Fibroblast of lung (primary cell): Measurements from ENCODE around the gene TAS2R10.

Experiments
- EZH2 ChIP-seq: IDR thresholded peaks from 2 replicates; pipeline ENCODE4 v1.5.1; 2012; ENCODE audit warnings: low read length, control low read depth, mild to moderate bottlenecking; ENCODE audit errors: missing control alignments
- TF ChIP-seq, protein P1 (sequence below), 2 donors: IDR thresholded peaks in 1 of 2; conservative IDR thresholded peaks in 1 of 2; 1 replicate in 1 of 2; 2 replicates in 1 of 2; pipeline ENCODE4 v1.5.1; 2011 to 2012; ENCODE audit warnings: low read length in 2 of 2, control low read depth in 1 of 2, inconsistent platforms in 1 of 2, low read depth in 1 of 2, mild to moderate bottlenecking in 1 of 2

DNA sequence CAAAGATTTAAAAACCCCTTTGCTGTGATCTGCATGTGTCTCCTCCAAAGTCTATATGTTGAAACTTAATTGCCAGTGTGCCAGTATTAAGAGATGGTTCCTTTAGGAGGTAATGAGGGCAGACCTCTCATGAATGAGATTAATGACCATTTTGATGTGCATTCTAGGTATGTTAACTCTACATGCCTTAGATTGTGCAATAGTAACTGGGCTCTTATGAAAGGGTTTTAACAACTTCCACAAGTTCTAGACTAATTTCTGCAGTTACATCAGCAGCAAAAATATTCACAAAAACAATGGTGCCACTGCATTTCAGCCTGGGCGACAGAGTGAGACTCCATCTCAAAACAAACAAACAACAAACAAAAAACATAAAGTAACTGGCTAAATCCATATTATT, 3.8 kb upstream of the TAS2R10 start:
- TF ChIP-seq EZH2, result no peak
- TF ChIP-seq, protein P1, sequence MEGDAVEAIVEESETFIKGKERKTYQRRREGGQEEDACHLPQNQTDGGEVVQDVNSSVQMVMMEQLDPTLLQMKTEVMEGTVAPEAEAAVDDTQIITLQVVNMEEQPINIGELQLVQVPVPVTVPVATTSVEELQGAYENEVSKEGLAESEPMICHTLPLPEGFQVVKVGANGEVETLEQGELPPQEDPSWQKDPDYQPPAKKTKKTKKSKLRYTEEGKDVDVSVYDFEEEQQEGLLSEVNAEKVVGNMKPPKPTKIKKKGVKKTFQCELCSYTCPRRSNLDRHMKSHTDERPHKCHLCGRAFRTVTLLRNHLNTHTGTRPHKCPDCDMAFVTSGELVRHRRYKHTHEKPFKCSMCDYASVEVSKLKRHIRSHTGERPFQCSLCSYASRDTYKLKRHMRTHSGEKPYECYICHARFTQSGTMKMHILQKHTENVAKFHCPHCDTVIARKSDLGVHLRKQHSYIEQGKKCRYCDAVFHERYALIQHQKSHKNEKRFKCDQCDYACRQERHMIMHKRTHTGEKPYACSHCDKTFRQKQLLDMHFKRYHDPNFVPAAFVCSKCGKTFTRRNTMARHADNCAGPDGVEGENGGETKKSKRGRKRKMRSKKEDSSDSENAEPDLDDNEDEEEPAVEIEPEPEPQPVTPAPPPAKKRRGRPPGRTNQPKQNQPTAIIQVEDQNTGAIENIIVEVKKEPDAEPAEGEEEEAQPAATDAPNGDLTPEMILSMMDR (conservative IDR thresholded peaks at IDR 0.05 in 1 of 2, IDR thresholded peaks at IDR 0.05 in 1 of 2; ENCODE audit: low read depth in 1 of 2, low read length in 2 of 2), result no peak
